Fibroblast of pulmonary artery (primary cell): ENCODE results near the gene MROH2A.

Source experiments
- DNase-seq: peaks from one replicate; pipeline ENCODE4 v3.0.0-alpha.2; 2010; ENCODE audit warnings: low read depth
- H3K4me3 ChIP-seq: replicated peaks from 2 replicates; pipeline ENCODE4 v1.5.1; 2011; ENCODE audit warnings: low read depth, mild to moderate bottlenecking, control low read depth, low read length, moderate library complexity
- CTCF ChIP-seq: IDR thresholded peaks from 2 replicates; pipeline ENCODE4 v1.5.1; 2011; ENCODE audit warnings: mild to moderate bottlenecking, control low read depth, low read length, inconsistent platforms; ENCODE audit errors: missing control alignments

MROH2A gene

GRCh38 chr2:233768076-233768475, 10.1 kb upstream of the MROH2A start:
- no peak for DNase-seq
- H3K4me3 ChIP-seq: no peak overlapping the region
- no peak for TF ChIP-seq CTCF

GRCh38 chr2:233769260-233769659, 8.9 kb upstream of the MROH2A start:
- no peak overlapping the region for H3K4me3 ChIP-seq
- TF ChIP-seq CTCF: no peak
- no peak for DNase-seq

GRCh38 chr2:233772153-233772552, 6.0 kb upstream of the MROH2A start:
- H3K4me3 ChIP-seq: no peak overlapping the region
- no peak for TF ChIP-seq CTCF
- no peak for DNase-seq

- DNase-seq: peak; percentile 46
- TF ChIP-seq CTCF: peak; percentile 7
Observed at GRCh38 chr2:233772583-233772982, 5.5 kb upstream of the MROH2A start.

GRCh38 chr2:233773854-233774253, 4.3 kb upstream of the MROH2A start:
- TF ChIP-seq CTCF: no peak
- no peak overlapping the region for H3K4me3 ChIP-seq
- DNase-seq: no peak

More at GRCh38 chr2:233772583-233772982, 5.5 kb upstream of the MROH2A start:
- no peak overlapping the region for H3K4me3 ChIP-seq

GRCh38 chr2:233775414-233775813, 2.7 kb upstream of the MROH2A start:
- no peak for TF ChIP-seq CTCF
- H3K4me3 ChIP-seq: no peak overlapping the region
- DNase-seq: no peak

GRCh38 chr2:233779722-233780121, 1.6 kb downstream of the MROH2A start:
- no peak for DNase-seq
- no peak overlapping the region for H3K4me3 ChIP-seq
- no peak for TF ChIP-seq CTCF
